HG03378 (cell line): Measurements from ENCODE around the gene GRIK2.
A peak's percentile ranks its signal among the peaks of the same experiment; 100 is the strongest.

Source experiments
- ATAC-seq: cut with Tn5 transposase; IDR thresholded peaks from one replicate; pipeline ENCODE4 v1.9.1; 2021; ENCODE audit warnings: mild to moderate bottlenecking, moderate library complexity; ENCODE audit not compliant: unreplicated experiment

Gene GRIK2

DNA sequence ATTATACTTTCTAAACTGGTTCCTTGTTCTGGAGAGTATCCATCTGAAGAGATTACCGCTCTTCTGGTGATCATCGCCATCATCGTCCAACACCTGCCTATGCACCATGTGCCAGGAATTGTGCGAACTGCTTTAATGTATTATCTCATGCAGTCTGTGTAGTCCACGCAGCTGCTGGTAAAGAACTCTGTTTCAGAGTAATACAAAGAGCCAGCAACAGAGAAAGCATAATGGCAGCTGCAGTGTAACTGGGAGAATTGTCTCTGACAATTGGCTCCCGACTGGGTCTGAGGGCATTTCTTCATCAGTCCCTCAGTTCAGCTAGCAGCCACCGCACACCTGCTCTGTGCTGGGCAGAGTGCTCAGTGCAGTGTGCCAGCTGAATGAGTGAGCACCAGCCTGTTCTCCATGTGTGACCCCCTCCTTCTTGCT is 383.4 kb downstream of the GRIK2 start:
- ATAC-seq: no peak

DNA sequence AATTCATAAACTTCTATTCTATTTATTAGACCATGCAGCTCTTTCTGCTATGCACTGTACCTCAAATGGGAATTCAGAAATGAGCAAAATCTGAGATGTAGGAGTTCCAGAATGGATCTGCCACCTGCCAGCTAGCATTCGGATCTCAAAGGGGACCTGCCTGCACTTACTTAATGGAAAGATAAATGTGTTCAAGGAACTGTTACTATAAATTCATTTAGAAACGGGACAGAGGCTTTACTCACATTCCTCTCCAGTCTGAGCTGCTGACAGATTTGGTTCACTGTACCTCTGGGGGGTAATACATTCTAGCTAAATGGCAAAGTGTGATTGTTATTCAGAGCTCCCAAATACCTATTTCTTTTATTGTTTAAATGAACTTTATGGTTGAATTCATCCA is 384.1 kb downstream of the GRIK2 start:
- ATAC-seq: no peak

DNA sequence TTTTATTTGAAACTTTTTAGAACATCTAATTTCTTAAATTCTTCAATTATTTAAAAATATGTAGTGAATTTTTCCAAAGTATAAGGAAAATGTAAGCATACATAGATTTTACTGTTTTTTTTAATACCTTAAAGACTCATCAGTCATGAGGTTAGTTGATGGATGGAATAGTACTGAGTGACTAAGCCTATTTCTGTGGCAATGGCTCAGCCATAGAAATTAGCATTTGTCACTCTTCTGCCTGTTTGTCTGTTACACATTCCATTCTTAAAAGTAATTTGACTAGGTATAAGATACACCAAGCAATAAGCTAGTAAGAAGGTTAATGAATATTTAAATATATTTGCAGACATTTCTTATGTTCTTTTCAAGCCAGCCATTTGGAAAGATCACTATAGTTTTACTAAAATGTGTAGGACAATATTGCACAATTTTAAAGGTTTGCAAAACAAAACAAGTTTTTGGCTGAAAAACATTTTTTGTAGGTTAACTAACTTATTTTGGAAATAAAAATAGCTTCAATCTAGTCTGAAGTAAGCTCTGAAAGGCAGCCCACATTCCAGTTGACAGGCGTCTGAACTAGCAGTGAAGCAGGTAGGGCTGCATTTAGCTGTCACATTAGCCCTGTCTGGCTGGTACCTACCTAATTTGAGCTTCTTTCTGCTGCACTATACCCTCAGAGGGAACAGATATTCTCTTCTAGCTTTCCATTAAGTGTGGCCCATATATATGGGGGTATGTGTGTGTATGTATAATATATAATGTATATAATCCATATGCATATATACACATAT is 385.7 kb downstream of the GRIK2 start:
- no peak for ATAC-seq

DNA sequence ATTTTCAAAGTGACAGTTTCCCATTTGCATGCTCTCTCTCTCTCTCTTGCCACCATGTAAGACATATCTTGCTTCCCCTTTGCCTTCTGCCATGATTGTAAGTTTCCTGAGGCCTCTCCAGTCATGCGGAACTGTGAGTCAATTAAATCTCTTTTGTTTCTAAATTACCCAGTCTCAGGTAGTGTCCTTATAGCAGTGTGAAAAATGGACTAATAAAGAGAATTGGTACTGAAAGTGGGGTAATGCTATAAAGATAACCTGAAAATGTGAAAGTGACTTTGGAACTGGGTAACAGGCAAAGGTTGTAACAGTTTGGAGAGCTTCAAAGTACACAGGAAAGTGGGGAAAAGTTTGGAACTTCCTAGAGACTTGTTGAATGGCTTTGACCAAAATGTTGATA is 389.8 kb downstream of the GRIK2 start:
- ATAC-seq: no peak

DNA sequence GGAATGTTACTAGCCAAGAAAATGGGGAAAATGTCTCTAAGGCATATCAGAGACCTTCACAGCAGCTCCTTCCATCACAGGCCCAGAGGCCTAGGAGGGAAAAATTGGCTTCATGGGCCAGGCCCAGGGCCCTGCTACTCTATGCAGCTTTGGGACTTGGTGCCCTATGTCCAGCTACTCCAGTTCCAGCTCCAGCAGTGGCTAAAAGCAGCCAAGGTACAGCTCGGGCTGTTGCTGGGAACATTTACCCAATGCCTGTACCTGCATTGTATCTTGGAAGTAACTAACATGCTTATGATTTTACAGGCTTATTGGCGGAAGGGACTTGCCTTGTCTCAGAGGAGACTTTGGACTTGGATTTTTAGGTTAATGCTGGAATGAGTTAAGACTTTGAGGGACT is 390.6 kb downstream of the GRIK2 start:
- no peak for ATAC-seq

DNA sequence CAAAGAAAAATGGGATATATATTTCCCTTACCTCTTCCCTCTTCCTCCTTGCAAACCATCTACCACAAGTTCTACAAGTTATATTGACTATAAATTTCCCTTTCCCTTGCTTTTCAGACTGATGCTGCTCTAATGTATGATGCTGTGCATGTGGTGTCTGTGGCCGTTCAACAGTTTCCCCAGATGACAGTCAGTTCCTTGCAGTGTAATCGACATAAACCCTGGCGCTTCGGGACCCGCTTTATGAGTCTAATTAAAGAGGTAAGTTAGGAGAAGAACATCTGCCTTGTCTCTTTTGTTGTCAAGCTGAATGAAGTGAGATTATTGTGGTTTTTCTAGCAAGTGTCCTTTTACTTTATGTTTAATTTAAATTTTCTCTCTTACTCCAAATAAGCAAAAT is 406.0 kb downstream of the GRIK2 start:
- no peak for ATAC-seq

DNA sequence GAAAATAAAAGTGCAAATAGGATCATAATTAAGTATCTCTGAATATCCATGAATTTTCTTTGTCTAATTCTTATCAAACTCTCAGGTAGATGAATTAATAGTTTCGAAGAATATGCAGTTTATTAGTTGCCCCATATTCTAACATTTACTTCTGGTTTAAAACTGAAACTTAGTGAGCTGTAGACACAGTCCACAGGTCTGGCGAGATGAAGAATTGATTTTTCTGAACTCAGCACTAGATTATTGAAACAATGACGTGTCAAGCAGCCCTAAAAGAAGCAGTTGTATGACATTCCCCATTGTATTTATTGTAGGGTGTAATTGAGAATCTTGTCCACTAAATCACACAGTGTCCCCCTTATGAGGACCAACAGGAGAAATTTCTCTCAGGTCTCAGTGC is 407.1 kb downstream of the GRIK2 start:
- no peak for ATAC-seq

DNA sequence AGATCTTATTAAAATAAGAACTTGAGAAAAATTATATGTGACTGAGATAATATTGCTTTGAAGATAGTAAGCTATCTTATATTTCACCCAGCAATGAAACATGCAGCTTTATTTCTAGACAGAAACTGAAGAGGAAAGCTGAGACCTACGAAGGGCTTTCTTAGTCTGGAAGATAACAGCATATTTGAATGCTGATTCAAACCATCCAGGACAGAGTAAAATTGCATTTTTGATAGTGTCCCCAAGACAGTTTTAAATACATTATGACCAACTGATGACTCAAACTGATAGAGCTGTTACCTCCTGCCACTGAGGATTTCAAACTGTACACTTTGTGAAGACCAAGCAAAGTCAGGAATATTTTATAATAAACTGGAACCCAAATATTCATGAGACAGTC is 409.6 kb downstream of the GRIK2 start:
- ATAC-seq: no peak

DNA sequence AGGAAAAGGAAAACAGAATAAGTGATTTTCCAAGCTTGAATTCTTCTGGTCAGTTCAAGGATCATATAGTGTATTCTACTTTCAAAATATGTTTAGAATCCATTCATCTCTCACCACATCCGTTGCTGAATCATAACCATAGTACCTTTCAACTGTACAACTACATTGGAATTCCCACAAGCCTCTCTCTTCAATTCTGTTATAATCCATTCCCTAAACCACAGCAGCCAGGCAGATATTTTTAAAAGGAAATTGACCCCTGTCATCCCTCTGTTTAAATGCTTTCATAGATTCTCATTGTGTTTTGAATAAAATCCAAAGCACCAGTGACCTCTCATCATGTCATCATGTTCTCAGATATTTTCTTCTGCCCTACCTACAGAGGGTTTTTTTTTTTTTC is 412.7 kb downstream of the GRIK2 start:
- ATAC-seq: no peak

DNA sequence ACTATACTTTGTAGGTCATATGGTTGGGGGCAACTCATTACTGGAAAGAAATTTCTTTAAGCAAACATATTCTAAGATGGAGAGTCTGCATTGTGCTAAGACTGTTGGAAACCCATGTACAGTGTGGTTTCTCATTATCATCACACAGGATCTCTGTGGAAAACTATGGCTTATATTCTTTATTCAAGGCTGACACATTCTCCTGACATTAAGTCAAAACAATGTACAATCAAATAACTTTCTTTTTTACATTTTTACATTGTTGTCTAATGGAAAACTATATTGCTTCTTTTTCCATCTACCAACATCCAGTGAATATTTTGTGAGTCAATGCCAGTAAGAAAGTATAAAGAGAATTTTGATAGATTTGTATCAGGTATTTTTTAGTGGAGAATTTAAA is 417.6 kb downstream of the GRIK2 start:
- no peak for ATAC-seq

DNA sequence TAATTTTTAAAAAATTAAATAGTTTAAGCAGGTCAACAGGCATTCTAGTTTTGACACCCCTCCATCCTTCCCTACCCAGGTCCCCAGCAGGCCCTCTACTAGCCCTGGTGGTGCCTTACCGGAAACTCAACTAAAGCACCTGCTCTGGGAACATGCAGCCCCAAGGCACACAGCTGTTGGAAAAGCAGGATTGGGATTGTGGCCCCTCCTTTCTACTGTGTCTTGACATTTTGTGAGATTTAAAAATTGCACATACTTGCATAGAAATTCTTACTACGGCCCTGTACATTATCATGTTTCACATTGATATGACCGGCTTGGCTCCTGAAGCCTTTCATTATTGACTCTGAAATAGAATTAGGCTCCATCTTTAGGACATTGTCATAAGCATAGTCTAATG is 423.2 kb downstream of the GRIK2 start:
- ATAC-seq: no peak

DNA sequence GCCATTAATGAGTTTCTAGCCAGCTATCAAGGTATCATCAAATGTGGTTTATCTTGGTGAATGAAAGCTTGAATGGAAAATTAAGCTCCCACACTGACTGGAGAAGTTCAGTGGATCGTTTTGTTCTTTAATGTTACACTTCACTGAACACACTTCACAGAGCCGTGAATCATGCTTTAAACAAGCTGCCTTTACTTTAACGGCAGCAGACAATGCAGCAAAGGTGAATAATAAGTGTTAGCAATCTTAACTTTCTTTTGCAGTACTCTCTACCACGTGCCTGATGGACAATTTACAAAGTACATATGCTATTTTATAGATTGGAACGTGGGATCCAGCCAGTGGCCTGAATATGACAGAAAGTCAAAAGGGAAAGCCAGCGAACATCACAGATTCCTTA is 424.5 kb downstream of the GRIK2 start:
- ATAC-seq: no peak

DNA sequence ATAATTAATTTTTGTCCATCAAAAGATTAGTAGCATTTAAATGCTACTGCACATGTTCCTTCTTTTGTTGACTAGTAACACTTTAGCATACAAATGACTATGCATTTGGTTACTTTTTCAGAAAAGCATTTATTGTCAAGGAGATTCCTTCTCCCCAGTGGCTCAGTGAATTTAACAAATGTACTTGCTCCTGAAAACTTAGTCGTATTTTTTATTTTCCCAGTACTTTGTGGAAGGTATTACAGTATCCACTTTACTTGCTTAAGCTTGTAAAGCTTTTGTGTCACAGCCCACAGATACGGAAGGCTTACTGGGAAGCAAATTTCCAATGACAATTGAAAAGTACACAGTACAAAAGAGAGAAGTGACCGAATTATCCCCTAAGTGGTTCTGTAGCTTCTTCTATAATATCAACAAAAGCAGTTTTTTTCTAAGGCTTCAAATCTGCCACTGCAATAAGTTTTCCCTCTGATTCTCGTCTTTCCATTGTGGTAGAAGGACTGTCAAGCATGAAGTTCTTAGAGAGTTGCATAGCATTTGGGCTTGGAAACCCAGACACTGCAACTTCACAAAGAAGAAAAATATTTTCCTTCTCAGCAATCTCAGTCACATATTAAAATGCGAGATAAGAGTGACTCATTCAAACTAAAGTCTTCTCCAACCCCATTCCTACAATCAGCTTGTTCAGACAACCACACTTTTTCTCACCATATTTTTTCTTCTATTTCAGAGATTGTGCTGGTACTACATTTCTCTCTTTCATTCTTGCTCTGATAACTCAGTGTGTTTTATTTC is 431.2 kb downstream of the GRIK2 start:
- no peak for ATAC-seq

DNA sequence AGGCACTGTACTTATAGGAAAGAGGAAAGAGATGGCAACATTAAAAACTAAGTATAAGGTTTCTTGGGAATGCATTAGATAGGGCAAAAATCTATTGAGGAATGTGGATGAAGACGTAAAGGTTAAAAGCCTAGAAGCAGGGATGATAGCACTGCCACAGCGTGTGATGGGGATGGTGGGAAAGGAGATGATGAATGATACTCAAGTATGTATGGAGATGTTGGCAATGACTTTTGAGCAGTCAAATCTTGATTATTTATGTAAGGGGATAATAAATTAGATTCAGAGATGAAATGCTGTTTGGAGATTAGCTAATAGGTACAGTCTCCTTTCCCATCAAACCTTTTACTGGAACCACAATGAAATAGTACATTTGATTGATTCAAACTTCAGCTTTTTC is 432.8 kb downstream of the GRIK2 start:
- no peak for ATAC-seq

DNA sequence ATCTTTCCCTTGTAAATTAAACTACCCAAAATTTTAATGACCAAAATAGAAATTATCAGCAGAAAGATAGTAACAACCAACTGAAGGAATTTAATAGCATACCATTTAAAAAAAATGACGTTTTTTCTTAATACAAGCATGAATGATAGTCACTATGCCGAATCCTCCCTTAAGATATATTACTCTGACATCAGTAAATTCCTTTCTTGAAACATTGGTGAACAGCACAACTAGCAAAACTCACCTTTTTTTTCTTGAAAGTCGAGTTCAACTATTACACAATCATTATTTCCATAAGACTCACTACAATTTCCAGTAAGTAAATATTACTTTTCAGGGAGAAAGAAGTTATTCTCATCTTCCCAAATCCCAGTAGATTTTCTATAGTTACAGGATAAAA is 433.2 kb downstream of the GRIK2 start:
- no peak for ATAC-seq

DNA sequence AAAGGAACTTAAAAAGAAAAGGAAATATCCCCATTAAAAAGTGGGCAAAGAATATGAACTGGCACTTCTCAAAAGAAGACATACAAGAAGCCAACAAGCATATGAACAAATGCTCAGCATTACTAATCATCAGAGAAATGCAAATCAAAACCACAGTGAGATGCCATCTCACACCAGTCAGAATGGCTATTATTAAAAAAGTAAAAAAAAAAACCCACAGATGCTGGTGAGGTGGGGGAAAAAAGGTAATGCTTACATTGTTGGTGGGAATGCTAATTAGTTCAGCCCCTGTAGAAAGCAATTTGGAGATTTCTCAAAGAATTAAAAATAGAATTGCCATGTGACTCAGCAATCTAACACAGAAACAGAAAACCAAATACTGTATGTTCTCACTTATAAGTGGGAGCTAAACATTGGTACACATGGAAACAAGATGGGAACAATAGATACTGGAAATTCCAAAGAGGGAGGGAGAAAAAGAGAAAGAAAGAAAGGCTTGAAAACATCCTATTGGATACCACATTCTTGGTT is 437.1 kb downstream of the GRIK2 start:
- no peak for ATAC-seq

DNA sequence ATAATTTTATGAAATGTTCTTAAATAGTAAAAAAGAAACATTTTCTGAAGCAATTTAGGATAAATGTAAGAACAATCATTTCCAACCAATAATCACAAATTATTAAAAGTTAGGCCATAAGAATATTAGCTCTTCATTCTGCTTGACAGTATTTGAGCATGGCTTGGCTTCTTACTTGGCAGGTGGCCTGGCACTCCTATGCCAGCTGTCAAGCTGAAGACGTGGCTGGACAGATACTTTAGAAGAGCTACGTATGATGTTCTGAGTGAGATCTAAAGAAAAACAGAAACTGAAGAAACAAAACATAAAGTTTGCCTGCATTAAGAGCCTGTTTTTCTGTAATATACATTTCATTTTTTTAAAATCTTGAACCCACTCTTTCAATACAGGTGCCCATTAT is 438.9 kb downstream of the GRIK2 start:
- no peak for ATAC-seq

DNA sequence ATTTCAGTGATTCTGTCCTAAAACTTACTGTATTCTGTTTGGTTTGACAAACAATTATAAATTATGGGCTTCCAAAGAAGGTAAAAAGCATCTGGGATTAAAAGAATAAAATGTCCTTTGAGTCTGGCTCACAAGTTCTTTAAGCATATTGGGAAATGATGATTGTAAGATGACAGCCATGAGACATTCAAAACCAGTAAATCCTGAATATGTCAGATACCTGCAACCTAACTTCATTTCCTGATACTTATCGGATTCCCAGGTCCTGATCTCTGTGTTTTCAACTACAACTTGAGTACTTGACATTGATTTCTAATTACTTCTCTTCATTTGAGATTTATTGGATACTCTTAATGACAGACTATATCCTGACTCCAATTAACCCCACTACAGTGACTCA is 446.6 kb downstream of the GRIK2 start:
- ATAC-seq: no peak

DNA sequence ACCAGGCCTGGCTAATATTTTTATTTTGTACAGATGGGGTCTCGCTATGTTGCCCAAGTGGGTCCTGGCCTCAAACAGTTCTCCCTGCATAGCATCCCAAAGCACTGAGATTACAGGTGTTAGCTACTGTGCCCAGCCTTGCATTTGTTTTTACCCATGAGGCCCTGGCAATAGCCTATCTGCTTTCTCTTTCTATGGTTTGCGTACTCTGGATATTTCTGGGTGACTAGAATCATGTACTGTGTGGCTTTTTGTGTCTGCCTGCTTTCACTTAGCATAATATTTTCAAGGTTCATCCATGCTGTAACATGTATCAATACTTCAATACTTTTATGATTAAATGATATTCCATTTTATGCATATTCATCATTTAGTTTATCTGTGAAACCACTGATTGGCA is 451.7 kb downstream of the GRIK2 start:
- peak; percentile 36 for ATAC-seq

DNA sequence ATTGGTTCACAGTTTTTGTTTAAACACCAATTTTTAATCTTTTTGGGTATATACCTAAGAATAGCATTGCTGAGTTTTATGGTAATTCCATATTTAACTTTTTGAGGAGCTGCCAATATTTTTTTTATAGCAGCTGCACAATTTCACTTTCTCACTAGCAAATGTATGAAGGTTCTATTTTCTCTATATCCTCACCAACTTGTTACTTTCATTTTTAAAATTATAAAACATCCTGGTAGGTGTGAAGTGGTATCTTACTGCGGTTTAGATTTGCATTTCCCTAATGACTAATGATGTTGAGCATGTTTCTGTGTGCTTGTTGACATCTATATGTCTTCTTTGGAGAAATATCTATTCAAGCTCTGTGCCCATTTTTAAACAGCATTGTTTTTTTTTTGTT is 452.1 kb downstream of the GRIK2 start:
- peak; percentile 87 for ATAC-seq

DNA sequence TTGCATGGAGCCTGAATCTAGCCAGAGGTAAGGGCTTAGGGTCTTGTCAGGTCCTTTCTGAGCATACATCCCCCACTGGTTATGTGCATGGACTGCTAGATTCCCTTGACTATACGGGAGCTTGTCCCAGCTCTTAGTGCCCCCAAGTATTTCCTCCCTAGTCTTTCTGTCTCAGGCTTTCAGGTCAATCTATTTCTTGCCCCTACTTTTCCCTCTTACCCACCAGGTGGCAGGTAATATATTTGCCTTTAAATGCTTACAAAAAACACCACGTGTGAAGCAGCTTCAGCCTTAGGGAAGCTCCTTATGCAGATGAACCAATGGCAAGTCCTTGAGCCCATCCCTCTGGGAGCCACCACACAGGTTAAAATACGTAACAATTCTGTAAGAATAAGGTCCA is 454.2 kb downstream of the GRIK2 start:
- no peak for ATAC-seq

DNA sequence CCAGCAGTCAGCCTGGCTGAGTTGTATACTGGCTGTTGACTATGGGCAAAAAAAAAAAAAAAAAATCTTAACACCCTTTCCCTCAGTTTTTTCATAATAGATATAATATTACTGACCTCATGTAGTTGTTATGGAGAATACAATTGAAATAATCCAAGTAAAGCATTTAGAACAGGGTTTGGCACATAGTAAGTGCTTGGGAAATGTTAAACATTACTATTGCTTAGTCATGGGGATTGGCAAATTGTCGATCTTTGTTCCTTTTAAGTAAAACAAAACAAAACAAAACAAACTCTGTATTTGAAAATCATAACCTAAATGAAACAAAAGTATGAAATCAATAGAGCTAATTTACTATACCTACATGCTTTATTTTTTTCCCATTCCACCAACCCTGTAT is 458.4 kb downstream of the GRIK2 start:
- ATAC-seq: no peak
